ENCODE measurements around the gene GALNT10. TPM values are rescaled to one million over a fixed set of nuclear protein-coding genes. Genes with fewer than 3 reads are reported as not detected.

The GALNT10 gene
- polyA plus RNA-seq, 1 donor: 24.6 TPM

Other genes with a start within 250 kb of the GALNT10 start
- gene FAM114A2, start 151.8 kb upstream of the GALNT10 start, polyA plus RNA-seq (ENCODE audit: insufficient read length): 35.2 TPM
- gene MFAP3, start 151.8 kb upstream of the GALNT10 start, polyA plus RNA-seq (ENCODE audit: insufficient read length): 52.4 TPM